ENCODE results near the gene MKNK1.

DNA sequence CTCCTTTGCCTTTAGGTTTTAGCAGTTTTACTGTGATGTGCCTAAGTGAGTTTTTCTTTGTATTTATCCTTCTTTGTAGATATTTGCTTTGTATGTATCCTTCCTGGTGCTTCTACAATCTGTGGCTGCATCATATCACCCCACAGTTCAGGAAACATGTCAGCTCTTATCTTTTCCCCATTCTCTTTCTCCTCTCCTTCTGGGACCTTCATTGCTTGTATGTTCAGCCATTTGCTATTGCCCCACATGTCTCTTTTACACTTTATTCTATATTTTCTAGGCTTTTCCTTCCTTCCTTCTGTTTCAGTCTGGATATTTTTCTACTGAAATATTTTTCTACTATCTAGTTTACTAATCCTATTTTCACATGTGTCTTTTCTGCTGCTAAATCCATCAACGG is 67.5 kb downstream of the MKNK1 start:
- TF ChIP-seq, protein P1, sequence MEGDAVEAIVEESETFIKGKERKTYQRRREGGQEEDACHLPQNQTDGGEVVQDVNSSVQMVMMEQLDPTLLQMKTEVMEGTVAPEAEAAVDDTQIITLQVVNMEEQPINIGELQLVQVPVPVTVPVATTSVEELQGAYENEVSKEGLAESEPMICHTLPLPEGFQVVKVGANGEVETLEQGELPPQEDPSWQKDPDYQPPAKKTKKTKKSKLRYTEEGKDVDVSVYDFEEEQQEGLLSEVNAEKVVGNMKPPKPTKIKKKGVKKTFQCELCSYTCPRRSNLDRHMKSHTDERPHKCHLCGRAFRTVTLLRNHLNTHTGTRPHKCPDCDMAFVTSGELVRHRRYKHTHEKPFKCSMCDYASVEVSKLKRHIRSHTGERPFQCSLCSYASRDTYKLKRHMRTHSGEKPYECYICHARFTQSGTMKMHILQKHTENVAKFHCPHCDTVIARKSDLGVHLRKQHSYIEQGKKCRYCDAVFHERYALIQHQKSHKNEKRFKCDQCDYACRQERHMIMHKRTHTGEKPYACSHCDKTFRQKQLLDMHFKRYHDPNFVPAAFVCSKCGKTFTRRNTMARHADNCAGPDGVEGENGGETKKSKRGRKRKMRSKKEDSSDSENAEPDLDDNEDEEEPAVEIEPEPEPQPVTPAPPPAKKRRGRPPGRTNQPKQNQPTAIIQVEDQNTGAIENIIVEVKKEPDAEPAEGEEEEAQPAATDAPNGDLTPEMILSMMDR (IDR thresholded peaks at IDR 0.05), result no peak
- TF ChIP-seq EZH2 (IDR thresholded peaks at IDR 0.05; ENCODE audit: borderline replicate concordance, insufficient read depth, low read depth, low read length, poor library complexity, severe bottlenecking), result no peak
